CD4-positive, alpha-beta T cell treated with Interferon alpha-2 for 1 hour (primary cell): ENCODE results near the gene NKG7.
A peak's percentile ranks its signal among the peaks of the same experiment; 100 is the strongest.
"Not testable (repeated sequence)": the region's sequence is repeated elsewhere in the genome, so short reads cannot be mapped to it uniquely, and the experiment has no call there.

ENCODE experiments used
- DNase-seq, 2 donors: peaks; one replicate each; pipeline ENCODE4 v3.0.0-alpha.2; 2020 to 2022

Gene NKG7, protein sequence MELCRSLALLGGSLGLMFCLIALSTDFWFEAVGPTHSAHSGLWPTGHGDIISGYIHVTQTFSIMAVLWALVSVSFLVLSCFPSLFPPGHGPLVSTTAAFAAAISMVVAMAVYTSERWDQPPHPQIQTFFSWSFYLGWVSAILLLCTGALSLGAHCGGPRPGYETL

DNA sequence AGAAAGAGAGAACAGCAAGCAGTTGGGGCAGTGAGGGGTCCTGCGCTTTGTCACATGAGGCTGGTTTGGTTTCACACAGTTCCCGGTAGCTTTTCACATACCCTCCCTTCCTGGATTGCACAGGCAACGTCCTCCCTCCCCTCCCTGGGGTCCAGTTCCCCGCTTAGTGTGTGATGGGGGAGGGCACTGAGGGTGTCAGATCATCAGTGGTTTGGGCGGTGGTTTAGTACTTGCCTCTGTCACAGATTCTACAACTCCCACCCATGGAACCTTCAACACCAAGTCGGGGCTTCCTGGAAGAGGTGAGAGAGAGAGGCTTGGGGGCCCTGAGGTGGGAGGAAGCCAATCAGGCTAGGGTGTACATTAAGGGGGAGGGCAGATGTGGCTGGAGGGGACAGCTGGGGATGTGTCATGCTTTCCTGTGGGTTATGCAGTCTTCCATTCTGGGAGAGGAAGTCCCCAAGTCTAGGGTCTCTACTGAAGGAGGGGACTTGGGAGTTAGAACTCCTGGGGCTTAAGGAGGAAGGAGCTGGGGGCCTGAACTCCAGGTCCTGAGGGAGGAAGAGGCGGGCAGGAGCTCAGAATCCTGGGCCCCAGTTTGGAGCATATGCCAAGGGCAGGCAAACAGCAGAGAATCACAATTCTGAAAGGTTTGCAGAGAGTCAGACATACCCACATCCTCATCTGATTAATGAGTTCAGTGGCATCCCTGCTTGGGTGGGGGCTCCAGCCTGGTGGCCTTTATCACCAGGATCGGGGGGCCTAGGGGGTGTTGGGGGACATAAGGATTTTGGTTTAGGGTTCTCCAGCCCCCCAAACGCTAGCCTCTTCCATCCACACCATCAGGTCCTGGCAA, at the start of gene NKG7:
Gene NKG7, minus strand, starts transcription at position 6 of the 856 bp plus-strand sequence. CDS start 119 bp downstream, outside the sequence.
- peak; percentile 83 to 89 for DNase-seq

DNA sequence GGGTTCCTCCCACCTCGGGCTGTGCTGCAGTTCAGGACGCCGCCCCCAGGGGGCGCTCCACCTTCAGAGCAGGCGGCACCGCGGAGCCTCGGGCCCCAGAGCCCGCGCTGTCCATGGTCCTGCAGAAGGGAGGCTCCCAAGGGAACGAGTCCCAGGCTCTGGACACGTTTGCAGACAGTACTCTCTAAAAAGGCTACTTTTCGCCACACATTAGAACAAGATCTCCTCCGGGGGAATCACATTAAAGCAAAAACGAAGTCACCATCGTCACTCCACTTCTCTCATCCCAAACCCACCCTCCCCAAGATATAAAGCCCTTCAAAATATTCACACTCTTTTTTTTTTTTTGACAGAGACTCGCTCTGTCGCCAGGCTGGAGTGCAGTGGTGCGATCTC, 49.6 kb upstream of the NKG7 start:
- peak; percentile 80 to 82 for DNase-seq

DNA sequence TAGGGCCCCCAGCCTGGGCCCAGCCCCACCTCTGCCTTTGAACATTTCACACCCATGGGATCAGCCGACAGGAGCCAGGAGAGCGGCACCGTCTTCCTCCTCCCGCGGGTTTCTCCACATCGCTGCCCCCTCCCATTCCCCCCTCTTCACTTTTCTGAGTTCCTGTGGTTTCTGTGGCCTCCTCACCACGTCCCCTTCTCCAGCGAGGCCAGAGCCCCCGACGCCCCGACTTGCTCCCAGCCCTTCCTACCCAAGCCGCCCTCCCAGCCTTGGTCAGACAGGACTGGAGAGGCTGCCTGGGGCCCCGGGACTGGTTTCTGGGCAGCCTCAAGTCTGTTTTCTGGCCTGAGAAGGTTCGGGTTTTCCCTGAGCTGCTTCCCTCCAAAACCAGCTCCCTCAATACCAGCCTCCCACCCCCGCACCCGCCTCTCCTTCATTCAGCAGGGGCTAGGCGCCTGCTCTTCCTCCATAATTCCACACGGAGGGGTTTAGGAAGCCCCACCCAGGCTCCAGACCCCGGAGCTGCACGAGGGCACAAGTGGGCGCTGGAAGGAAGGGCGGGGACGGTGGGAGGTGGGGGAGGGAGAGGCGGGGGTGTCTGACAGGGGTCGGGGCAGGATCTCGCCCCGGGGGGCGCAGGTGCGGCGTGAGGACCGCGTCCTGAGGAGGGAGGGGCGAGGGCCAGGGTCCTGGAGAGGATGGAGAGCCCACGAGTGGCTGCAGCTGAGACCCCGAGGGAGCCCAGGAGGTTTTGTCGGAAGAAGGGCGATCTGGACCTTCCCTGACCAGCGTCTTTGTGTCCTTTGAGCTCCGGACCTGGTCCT, 49.0 kb upstream of the NKG7 start:
- no peak for DNase-seq

DNA sequence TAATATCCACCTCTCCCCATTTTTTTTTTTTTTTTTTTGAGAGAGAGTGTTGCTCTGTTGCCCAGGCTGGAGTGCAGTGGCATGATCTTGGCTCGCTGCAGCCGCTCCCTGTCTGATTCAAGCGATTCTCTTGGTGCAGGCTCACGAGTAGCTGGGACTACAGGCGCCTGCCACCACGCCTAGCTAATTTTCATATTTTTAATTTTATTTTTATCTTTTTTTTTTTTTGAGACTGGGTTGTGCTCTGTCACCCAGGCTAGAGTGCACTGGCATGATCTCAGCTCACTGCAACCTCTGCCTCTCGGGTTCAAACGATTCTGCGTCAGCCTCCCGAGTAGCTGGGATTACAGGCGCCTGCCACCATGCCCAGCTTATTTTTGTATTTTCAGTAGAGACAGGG, 48.1 kb upstream of the NKG7 start:
- DNase-seq, result not testable (repeated sequence)

DNA sequence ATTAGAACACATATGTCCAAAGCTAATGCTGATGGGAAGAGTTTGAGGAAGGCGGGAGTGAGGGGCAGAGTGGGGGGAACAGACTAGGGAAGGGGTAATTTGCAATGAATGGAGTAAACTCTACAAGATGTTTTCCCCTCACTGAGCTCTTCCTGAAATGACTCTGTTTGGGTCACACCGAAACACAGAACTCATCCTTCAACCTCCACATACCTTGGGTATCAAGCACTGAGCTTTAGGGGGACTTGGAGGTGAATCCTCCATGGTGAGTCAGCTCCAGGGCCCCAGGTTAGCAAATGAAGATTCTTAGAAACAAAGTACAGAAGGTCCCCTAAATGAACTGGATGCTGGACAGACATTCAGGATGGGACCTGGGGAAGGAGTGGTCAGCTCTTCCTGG, 46.3 kb upstream of the NKG7 start:
- no peak for DNase-seq

DNA sequence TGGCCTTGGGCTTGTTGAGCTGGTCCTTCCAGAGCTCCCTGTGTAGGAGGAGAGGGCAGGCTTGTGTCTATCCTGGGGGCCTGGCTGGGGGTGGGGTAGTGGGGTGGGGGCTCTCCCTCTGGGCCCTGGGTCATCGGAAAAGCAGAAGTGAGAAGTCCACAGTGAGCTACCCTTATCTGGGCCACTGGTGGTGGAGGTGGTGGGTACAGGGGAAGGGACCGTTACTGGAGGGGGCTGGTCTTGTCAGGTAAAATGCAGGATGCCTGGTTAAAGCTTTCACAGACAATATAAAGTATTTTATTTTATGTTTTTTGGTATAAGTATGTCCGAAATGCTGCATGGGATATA, 45.3 kb upstream of the NKG7 start:
- no peak for DNase-seq

DNA sequence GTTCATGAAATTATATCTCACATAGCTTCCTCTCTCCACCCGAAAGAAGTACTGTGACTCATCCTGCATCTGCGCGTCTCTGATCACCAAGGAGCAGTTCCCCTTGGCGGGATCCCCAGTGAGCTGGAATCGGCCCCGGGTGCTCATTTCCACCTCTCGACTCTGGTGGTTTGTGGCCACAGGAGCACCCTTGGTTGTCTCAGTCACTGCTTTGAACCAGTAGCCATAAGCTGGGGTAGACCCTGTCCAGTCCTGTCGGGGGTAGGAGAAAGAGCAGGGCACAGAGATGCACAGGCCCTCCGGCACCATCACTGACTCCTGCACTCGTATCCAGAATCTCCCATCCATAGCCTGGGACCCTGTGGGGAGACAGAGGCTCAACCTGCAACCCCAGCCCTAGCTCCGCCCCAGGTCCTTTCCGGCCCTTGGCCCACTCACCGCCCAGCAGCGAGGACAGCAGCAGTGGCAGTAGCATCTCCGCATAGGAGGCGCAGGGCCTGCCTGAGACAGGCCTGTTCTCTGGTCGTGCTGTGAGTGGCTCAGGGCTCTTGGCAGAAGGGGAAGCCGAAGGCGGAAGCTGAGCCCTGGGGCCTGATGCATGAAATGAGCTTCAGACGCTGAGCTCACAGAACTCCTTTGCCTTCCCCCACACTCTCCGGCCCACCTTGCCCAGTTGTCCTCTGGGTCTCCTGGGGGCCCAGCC, 44.8 kb upstream of the NKG7 start, which contains the start of gene SIGLEC10:
Gene SIGLEC10, minus strand, starts transcription at position 536 of the 703 bp plus-strand sequence. Its CDS starts 61 bp downstream, at position 475.
- peak; percentile 14 to 66 for DNase-seq

DNA sequence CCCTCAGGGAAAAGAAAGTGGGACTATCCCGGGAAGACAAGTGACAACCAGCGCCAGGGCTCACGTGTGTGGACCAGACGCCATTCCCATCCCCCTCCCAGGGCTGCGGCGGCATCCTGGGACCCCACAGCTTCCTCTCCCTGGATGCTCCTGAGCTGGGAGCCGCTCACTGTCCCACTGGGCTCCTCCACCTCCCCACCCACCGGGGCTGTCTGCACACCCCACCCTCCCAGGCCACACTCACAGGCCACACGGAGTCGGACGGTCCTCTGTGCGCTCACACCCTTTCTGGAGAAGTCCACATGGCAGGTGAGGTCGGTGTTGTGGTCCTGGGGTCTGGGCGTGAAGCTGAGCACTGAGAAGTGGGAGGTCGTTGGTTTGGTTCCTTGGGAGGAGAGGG, 44.0 kb upstream of the NKG7 start:
- DNase-seq, result not testable (repeated sequence)

DNA sequence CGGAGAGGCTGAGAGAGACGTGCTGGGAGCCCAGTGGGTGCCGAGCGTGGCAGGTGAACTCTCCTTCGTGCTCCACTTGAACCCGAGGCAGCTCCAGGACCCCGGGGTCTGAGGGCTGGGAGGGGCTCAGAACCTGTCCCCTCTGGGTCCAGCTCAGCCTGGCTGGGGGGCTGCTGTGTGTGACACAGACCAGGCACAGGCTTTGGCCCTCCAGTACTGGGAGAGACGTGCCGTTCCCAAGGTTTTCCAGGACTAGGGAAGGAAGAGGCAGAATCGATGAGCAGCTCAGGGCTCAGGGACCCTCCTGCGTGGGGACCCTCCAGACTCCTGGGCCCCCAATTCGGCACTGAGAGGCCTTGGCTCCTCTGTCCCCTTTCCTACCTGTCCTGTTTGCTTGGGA, 42.7 kb upstream of the NKG7 start:
- no peak for DNase-seq

DNA sequence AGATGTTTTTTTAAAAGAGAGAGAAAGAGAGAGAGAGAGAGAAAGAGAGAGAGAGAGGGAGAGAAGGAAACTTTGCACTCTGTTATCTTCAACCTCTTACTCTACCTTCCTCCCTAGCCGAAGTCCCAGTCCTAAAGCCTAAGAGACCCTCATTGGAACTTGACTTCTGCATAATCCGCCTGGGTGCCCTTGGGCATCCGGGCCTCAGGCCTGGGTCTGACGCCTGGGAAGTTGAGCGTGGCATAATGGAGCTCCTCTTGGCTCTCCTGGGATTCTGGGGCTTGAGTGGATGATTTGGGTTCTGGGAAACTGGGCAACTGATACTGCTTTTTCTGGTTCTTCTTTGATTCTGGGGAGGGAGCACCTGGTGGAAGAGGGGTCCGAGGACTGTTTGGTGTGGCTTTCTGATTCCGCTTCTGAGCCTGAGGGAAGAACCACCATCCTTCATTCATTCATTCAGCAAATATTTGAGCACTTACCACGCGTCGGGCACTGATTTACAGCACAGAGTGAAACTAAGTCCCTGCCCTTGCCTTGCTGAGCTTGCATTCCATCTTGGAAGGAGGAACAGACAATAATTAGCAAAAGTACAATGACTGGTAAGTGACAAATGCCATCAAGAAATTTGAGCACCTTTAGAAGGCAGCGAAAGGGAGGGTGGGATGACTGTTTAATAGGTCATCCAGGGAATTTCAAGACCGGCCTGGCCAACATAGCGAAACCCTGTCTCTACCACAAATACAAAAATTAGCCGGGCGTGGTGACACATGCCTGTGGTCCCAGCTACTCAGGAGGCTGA, 38.7 kb upstream of the NKG7 start:
- no peak for DNase-seq

DNA sequence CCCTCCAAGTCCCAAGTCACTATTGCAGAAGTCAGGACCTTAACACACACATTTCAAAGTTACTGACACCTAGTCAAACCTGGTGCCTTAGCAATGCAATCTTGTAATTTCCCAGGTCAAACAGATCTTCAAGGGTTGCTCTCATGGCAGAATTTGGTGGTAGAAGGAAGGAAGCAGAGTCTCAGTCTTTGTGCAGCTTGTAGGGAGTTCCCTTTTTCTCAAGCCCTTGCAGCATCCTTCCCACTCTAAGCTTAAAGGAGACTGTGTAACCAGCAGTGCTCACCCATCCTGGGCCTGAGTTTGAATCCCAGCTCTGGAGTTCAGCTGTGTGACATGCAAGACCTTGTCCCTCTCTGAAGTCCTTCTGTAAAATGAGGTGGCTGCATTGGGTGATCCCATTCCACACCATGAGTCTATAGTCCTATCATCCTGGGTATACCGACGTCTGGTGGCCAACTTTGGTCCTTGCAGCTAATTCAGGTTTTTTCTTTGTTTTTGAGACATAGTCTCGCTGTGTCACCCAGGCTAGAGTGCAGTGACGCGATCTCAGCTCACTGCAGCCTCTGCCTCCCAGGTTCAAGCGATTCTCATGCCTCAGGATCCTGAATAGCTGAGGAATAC, 35.2 kb upstream of the NKG7 start:
- peak; percentile 33 to 60 for DNase-seq

DNA sequence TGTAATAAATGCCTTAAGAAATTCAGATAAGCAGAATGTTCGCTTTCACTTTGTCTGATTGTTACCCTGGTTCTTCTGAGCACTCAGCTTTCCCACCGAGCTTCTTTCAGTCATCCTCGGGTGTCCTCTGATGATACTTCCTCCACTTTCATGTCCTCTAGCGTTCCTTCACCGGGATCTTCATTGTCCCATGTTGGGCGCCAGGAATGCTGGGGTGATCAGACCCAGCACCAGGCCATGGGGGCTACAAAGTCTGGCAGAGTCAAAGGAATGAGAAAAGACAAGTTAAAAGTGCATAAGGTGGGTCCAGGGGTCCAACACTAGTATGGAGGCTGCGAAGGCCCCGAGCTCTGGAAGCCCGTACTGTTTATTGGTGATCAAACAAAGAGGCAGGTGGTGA, 29.7 kb upstream of the NKG7 start:
- no peak for DNase-seq

DNA sequence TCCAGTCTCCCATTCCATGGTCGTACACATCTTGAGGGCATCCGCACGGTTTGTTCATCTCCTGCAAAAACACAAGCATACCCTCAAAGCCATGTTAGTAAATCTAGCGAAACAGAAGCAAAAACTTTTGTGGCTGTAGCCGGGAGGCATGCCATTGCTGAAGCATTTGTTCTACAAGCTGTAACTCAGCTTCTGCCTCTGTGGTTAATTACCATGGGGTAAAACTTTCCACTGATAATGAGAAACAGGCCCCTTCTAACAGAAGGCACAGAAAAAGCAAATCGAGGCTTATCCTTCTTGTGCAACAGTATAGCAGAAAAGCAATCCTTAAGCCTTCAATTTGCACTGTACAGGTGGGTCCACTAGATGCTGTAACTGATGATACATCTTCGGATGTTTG, 27.5 kb upstream of the NKG7 start:
- DNase-seq, result not testable (repeated sequence)

DNA sequence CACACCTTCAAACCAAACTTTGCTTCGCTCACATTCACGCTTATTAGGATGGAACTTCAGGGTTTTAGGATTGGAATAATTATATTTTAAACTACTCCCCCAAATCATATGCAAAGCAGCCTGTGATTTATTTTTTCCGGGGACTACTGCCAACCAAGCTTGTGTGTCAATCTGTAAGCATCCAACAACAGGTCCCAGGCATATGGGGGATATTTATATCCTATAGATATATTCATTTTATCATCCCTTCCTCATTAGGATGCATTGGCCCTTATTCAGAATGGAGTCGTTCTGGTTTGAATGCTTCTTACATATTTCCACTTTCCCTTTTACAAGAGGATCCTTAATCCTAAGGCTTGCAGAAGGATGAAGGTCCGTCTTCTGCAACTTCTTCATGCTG, 26.8 kb upstream of the NKG7 start:
- DNase-seq, result no peak

DNA sequence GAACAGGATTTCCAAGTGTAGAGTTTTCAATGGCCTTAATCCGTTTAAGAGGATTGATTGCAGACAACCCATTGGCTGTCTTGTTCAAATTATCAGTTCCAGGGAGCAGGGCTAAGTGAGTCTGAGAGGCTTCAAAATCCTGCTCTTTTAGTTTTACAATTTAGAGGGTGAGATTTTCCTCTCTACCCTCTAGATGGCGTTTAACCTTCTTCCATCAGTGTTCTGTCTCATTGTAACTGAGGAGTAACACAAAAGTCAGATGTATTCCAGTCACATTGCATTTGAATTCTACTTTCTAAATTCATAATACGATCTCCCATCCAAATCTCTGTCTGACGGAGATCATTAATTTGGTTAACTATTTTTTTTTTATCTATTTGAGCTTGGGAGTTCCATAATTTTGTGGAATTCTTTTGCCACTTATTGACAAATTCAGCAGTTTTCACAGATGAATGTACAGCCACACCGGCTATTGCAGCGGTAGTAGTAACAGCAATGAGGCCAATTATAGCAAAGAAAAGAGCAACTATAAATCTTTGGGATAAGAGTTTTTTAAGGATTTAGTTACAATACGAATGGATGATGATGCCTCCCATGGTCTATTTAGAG, 25.7 kb upstream of the NKG7 start:
- peak in 1 of 2 donors; percentile 53 for DNase-seq

DNA sequence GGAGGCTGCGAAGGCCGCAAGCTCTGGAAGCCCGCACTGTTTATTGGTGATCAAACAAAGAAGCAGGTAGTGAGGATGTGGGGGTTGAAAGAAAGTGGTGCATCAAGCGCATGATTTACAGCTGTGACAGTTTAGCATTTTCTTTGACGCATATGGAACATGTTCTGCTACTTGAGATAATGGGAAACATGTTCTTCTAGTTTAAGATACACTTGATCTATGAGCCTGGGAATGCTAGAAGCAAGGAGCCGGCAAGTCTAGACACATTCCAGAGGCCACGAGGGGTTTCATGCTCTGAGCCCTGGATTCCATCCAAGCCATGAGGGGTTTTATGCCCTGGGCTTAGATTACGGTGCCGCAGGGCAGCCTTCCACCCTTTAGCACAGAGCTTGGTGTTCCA, 25.0 kb upstream of the NKG7 start:
- DNase-seq, result not testable (repeated sequence)

DNA sequence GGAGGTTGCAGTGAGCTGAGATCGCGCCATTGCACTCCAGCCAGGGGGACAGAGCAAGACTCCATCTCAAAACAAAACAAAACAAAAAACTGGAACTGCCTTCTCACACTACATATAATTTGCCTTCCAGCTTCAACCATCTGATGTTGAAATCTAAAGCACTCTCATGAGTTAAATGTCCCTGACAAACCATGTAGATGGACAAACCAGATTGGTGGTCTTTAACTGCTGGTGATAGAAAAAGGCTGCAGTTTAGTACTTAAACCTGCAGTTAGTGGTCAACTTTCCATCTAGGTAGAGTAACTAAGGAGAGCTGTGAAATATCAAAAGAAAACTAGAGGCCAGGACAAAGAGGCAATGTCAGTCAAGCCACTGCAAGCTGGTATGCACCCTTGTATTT, 23.7 kb upstream of the NKG7 start:
- no peak for DNase-seq

DNA sequence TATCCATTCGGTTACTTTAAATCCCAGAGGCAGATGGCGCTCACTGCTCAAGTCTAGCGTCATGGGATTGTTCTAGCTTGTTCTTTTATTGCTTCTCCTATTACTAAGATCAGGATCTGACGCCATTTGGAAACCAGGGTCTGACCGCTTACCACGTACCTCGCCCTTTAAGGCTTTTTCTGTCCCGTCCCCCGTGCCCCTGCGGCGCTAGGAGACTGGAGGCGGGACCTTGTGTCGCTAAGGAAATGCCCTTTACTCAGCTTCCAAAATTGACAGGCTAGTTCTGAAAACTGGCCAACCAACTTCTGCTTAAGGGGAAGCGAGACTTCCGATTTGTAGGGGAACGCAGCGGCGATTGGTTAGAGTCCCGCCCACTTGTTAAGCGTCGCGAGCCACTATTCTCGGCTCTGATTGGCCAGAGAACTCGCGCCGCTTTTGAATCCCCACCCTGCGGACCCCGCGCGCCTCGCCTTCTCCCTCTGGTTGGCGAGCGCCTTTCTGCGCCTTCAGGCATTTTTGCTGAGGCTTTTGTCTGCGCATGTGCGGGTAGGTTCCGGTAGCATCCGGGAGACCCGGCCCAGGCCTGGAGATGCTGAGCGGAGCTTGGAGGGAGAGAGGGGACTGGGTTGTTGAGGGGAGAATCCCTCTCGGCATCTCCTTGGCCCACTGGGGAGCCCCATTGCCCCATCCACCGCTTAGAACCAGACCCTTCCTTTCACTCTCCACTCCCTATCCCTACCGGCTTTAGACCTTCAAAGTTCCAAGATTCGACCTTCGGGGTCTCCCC, 21.8 kb upstream of the NKG7 start:
- DNase-seq, result peak; percentile 94 to 96

DNA sequence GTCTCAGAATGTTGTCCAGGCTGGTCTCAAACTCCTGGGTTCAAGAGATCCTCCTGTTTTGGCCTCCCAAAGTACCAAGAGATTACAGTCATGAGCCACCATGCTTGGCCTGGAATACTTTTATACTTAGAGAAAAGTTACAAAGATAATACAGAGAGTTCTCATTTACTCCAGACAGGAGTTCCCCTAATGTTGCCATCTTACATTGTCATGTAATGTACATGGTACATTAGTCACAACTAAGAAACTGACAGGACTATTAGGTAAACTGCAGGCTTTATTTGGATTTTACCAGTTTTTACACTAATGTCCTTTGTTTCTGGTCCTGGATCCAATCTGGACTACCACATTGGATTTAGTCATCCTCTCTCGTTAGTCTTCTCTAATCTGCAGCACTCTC, 20.2 kb upstream of the NKG7 start:
- no peak for DNase-seq

DNA sequence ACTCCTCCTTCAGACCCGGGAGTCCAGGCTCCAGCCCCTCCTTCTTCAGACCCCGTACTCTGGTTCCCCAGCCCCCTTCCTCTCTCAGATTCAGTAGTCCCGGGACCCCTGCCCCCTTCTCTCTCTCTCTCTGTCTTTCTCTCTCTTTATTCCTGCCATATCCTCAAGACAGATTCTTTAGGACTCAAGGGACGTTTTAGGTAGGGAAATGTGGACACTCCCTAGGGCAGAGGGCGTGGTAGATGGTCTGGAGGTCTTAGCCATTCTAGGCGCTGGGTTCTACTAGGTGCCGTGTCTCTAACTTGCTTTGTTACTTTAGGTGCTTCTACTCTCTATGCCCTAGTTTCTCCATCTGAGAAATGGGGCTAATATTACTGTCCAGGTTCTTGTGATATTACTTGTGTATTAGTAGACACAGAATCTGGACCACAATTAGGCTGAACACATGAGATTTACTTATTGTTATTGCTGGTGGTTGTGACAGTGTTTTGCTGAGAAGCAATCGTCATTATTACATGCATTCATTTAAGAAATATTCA, 18.7 kb upstream of the NKG7 start:
- no peak for DNase-seq
